ENCODE data around the gene KRTAP19-7. TPM values are rescaled to one million over a fixed set of nuclear protein-coding genes. Genes with fewer than 3 reads are reported as not detected.

Gene KRTAP19-7
- total RNA-seq, 1 experiment from 2014 or later, result not detected

DNA sequence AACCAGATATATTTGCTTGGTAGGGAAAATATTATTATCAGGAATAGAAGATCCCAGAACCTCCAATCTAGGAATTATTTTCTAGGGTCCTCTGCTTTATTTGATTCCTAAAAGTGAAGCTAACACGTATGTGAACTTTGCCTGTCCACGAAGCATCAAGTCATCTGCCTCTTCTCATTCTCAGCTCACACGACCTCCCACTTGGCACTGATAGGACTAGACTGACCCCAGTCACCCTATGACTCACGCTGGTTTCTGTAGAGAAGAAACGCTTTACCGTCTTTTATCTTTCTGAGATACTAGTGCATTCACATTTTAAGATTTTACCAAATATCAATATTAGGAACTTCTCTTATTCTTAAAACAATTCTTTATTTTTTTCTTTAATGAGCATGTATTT is 2.0 kb upstream of the KRTAP19-7 start:
- POLR2A ChIA-PET, result no interaction called here

DNA sequence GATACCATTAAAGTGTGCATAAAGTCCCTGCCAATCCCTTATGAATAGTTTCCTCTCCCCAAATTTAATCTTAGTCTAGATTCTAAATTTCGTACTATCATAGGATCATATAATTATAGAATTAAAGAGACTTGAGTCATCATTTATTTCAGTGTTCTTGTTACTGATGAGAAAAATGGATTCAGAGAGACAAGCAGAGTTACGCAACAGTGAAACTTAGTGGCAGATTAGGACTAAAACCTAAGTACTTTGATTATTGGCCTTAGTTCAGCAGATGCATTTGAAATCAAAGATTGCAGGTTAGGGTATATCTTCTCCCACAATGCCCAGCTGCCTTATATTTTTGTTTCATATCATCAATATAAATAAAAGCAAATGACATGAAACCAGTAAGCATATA is 843 bp upstream of the KRTAP19-7 start:
- intact Hi-C loops (cut with micrococcal nuclease), result no loop called here
- Mint-ChIP-seq H3K27me3 (ENCODE audit: insufficient read depth, unreplicated experiment) (no peaks in the 10 kb centered on the region), H3K9me3 (ENCODE audit: unreplicated experiment) (no peaks in the 10 kb centered on the region), H3K36me3 (ENCODE audit: insufficient read depth, unreplicated experiment) (no peaks in the 10 kb centered on the region), H3K4me3 (ENCODE audit: unreplicated experiment) (no peak overlapping the region), H3K4me1 (ENCODE audit: insufficient read depth, unreplicated experiment) (no peaks in the 10 kb centered on the region), H3K27ac (ENCODE audit: low read depth, unreplicated experiment) (no peak overlapping the region)
- no TSS peak for BruUV-seq (replicated peaks)
- CTCF ChIA-PET, result interaction anchor here (0.6 kb wide), 1 partner anchor 188 kb away, joined by 3 read pairs; no protein-coding TSS in a partner anchor
- POLR2A ChIA-PET, result no interaction called here
- DNase-seq (ENCODE audit: unreplicated experiment), result no peak
- TF ChIP-seq, protein P1, sequence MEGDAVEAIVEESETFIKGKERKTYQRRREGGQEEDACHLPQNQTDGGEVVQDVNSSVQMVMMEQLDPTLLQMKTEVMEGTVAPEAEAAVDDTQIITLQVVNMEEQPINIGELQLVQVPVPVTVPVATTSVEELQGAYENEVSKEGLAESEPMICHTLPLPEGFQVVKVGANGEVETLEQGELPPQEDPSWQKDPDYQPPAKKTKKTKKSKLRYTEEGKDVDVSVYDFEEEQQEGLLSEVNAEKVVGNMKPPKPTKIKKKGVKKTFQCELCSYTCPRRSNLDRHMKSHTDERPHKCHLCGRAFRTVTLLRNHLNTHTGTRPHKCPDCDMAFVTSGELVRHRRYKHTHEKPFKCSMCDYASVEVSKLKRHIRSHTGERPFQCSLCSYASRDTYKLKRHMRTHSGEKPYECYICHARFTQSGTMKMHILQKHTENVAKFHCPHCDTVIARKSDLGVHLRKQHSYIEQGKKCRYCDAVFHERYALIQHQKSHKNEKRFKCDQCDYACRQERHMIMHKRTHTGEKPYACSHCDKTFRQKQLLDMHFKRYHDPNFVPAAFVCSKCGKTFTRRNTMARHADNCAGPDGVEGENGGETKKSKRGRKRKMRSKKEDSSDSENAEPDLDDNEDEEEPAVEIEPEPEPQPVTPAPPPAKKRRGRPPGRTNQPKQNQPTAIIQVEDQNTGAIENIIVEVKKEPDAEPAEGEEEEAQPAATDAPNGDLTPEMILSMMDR (IDR thresholded peaks at IDR 0.05; ENCODE audit: unreplicated experiment), result no peak

More for the DNA sequence above, 2.0 kb upstream of the KRTAP19-7 start:
- Mint-ChIP-seq H3K9me3 (ENCODE audit: unreplicated experiment) (no peaks in the 10 kb centered on the region), H3K36me3 (ENCODE audit: insufficient read depth, unreplicated experiment) (no peaks in the 10 kb centered on the region), H3K27me3 (ENCODE audit: insufficient read depth, unreplicated experiment) (no peaks in the 10 kb centered on the region), H3K27ac (ENCODE audit: low read depth, unreplicated experiment) (no peak overlapping the region), H3K4me1 (ENCODE audit: insufficient read depth, unreplicated experiment) (no peaks in the 10 kb centered on the region), H3K4me3 (ENCODE audit: unreplicated experiment) (no peak overlapping the region)
- no TSS peak for BruUV-seq (replicated peaks)
- TF ChIP-seq, protein P1 (IDR thresholded peaks at IDR 0.05; ENCODE audit: unreplicated experiment), result no peak
- CTCF ChIA-PET, result interaction anchor here (0.6 kb wide), 1 partner anchor 33 kb away, joined by 3 read pairs; no protein-coding TSS in a partner anchor
- DNase-seq (ENCODE audit: unreplicated experiment), result no peak
- intact Hi-C loops (cut with micrococcal nuclease), result no loop called here

DNA sequence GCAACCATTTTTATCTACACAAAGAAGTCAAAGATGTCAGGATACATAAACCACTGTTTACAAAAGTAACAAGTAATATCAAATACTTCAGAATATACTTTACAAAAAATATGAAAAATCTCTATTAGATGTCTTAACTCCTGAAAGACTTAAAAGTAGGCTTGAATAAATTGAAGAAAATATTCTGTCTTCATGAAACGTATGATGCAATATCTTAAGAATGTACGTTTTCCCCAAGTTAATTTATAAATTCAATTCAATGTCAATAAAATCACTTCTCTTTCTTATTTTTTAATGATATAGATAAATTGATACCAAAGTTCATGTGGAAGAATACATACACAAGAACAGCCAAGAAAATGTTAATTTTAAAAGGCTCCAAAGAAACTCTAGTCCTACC is 6.0 kb downstream of the KRTAP19-7 start:
- DNase-seq (ENCODE audit: unreplicated experiment), result no peak
- intact Hi-C loops (cut with micrococcal nuclease), result no loop called here
- Mint-ChIP-seq H3K4me1 (ENCODE audit: insufficient read depth, unreplicated experiment) (no peaks in the 10 kb centered on the region), H3K4me3 (ENCODE audit: unreplicated experiment) (no peak overlapping the region), H3K27ac (ENCODE audit: low read depth, unreplicated experiment) (no peak overlapping the region), H3K9me3 (ENCODE audit: unreplicated experiment) (peaks cover 9% of the 10 kb centered on the region), H3K27me3 (ENCODE audit: insufficient read depth, unreplicated experiment) (peaks cover 28% of the 10 kb centered on the region), H3K36me3 (ENCODE audit: insufficient read depth, unreplicated experiment) (no peaks in the 10 kb centered on the region)
- TF ChIP-seq, protein P1 (IDR thresholded peaks at IDR 0.05; ENCODE audit: unreplicated experiment), result no peak
- ChIA-PET CTCF (no interaction called here), POLR2A (no interaction called here)
- BruUV-seq (replicated peaks), result no TSS peak

DNA sequence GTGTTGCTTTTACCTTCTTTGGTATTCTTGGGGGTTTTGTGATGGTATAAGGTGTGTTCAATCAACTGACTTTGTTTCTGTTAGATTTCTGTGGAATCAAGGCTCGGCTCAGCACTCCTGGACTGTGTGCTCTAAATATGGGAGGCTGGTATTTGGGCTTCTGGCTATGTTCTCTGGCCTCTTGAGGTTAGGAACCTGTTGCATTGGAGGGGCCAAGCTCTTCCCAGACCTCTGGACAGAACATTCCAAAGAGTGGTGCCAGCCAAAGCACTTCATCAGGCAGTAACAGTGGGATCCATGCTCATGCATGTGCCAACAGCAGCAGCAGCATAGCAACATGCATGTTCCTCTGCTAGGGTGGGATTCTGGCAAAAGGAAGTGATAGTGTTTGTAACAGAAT is 8.3 kb downstream of the KRTAP19-7 start:
- H3K36me3 Mint-ChIP-seq (ENCODE audit: insufficient read depth, unreplicated experiment), result no peaks in the 10 kb centered on the region
- no peak overlapping the region for H3K4me3 Mint-ChIP-seq (ENCODE audit: unreplicated experiment)
- DNase-seq (ENCODE audit: unreplicated experiment), result no peak
- ChIA-PET POLR2A (no interaction called here), CTCF (no interaction called here)
- TF ChIP-seq, protein P1 (IDR thresholded peaks at IDR 0.05; ENCODE audit: unreplicated experiment), result no peak
- H3K27me3 Mint-ChIP-seq (ENCODE audit: insufficient read depth, unreplicated experiment), result peaks cover 44% of the 10 kb centered on the region
- no peaks in the 10 kb centered on the region for H3K4me1 Mint-ChIP-seq (ENCODE audit: insufficient read depth, unreplicated experiment)
- H3K27ac Mint-ChIP-seq (ENCODE audit: low read depth, unreplicated experiment), result no peak overlapping the region
- intact Hi-C loops (cut with micrococcal nuclease), result no loop called here
- no TSS peak for BruUV-seq (replicated peaks)
- peaks cover 14% of the 10 kb centered on the region for H3K9me3 Mint-ChIP-seq (ENCODE audit: unreplicated experiment)

Measured in MCF 10A (cell line).